Keratinocyte (primary cell): ENCODE measurements around the gene SBNO2.

Experiments used
- CTCF ChIP-seq, 3 experiments: IDR thresholded peaks in 1 of 3; conservative IDR thresholded peaks in 1 of 3; optimal IDR thresholded peaks in 1 of 3; 2 replicates in 2 of 3; 3 replicates in 1 of 3; pipeline versions ENCODE3 to v1.5.1; 2011; ENCODE audit warnings: low read length in 3 of 3, mild to moderate bottlenecking in 3 of 3, moderate library complexity in 2 of 3, control low read depth in 1 of 3, inconsistent platforms in 1 of 3; ENCODE audit not compliant: insufficient read depth in 2 of 3; ENCODE audit errors: extremely low read depth in 1 of 3
- EZH2 ChIP-seq: IDR thresholded peaks from one replicate; pipeline ENCODE4 v1.6.1; 2012; ENCODE audit warnings: inconsistent platforms, mild to moderate bottlenecking, low read length, moderate library complexity

GRCh38 chr19:1156305-1156801 lies 17.7 kb downstream of the SBNO2 start:
- no peak for TF ChIP-seq CTCF (optimal IDR thresholded peaks at IDR 0.05 in 1 of 3, IDR thresholded peaks at IDR 0.05 in 1 of 3, conservative IDR thresholded peaks at IDR 0.05 in 1 of 3; ENCODE audit: extremely low read depth in 1 of 3, insufficient read depth in 2 of 3, low read length in 3 of 3)
- TF ChIP-seq EZH2, result no peak
